Endothelial cell of umbilical vein (primary cell): ENCODE measurements around the gene PI4KA. TPM values are rescaled to one million over a fixed set of nuclear protein-coding genes. Genes with fewer than 3 reads are reported as not detected.

Experiments used
- BruUV-seq: library from RNA; stranded (reverse); fragments of 400-500 nt; replicated peaks from 2 replicates; lab custom pipeline; 2021; lab: Mats Ljungman, UMichigan
- CTCF ChIA-PET: fragments of 300-600, 350-600 bp; sonication (Branson Sonifier 250); formaldehyde crosslinking; loops from one replicate; lab custom pipeline; 2021; ENCODE audit warnings: antibody characterized with exemption, inconsistent platforms; lab: Charles Lee
- POLR2A ChIA-PET: fragments of 300-600, 350-600 bp; sonication (Branson Sonifier 250); formaldehyde crosslinking; loops from one replicate; lab custom pipeline; 2021; ENCODE audit warnings: antibody characterized with exemption, inconsistent platforms; lab: Charles Lee
- DNase-seq: peaks from one replicate; pipeline ENCODE4 v3.0.0-alpha.2; 2011; ENCODE audit warnings: low read depth, low spot score
- FAIRE-seq: peaks from 2 replicates; lab custom pipeline; 2011; peaks lifted over from hg19 to GRCh38; lab: Jason Lieb, UNC
- H2AFZ ChIP-seq: 2 replicates; pipeline ENCODE4 v1.6.0; 2012; ENCODE audit warnings: low read depth, low read length, control low read depth, inconsistent platforms
- H3K27ac ChIP-seq: 2 replicates; pipeline ENCODE4 v1.5.1; 2011; ENCODE audit warnings: low read depth, mild to moderate bottlenecking, control low read depth, low read length, moderate library complexity; ENCODE audit not compliant: insufficient read depth
- H3K27me3 ChIP-seq, 2 experiments: 2 replicates each; pipeline versions ENCODE4 v1.6.0 to v1.6.1; 2011; ENCODE audit warnings: low read length in 2 of 2, mixed read lengths in 1 of 2; ENCODE audit not compliant: control insufficient read depth in 2 of 2, insufficient read depth in 2 of 2
- H3K36me3 ChIP-seq, 2 experiments: 2 replicates in 1 of 2; 3 replicates in 1 of 2; pipeline ENCODE4 v1.5.1; 2011; ENCODE audit warnings: low read length in 2 of 2, mild to moderate bottlenecking in 1 of 2, moderate library complexity in 1 of 2; ENCODE audit not compliant: control insufficient read depth in 2 of 2, insufficient read depth in 2 of 2; ENCODE audit errors: extremely low read depth in 1 of 2
- H3K4me1 ChIP-seq: 3 replicates; pipeline ENCODE4 v1.5.1; 2011; ENCODE audit warnings: mild to moderate bottlenecking, low read length; ENCODE audit not compliant: control insufficient read depth, insufficient read depth; ENCODE audit errors: extremely low read depth
- H3K4me2 ChIP-seq: 2 replicates; pipeline ENCODE4 v1.6.1; 2011; ENCODE audit warnings: low read length, control low read depth, mixed read lengths; ENCODE audit not compliant: insufficient read depth
- H3K4me3 ChIP-seq, 3 experiments: fragments of 200-600 bp in 1 of 3; sonication (generic), shearing (Covaris generic) in 1 of 3; replicated peaks in 1 of 3; 2 replicates each; pipeline ENCODE4 v1.5.1; 2011 to 2016; ENCODE audit warnings: control low read depth in 3 of 3, low read length in 3 of 3, mild to moderate bottlenecking in 2 of 3, inconsistent platforms in 1 of 3, low read depth in 1 of 3, moderate library complexity in 1 of 3; ENCODE audit not compliant: insufficient read depth in 1 of 3
- H3K79me2 ChIP-seq: 2 replicates; pipeline ENCODE4 v1.6.0; 2012; ENCODE audit warnings: low read length, inconsistent platforms; ENCODE audit not compliant: control insufficient read depth, insufficient read depth
- H3K9ac ChIP-seq: replicated peaks from 2 replicates; pipeline ENCODE3; 2011; ENCODE audit warnings: low read length, control low read depth; ENCODE audit not compliant: insufficient read depth; ENCODE audit errors: extremely low read depth
- H3K9me1 ChIP-seq: replicated peaks from 3 replicates; pipeline ENCODE4 v1.6.0; 2011; ENCODE audit warnings: mild to moderate bottlenecking, low read length; ENCODE audit not compliant: control insufficient read depth, insufficient read depth; ENCODE audit errors: extremely low read depth
- H3K9me3 ChIP-seq: replicated peaks from 2 replicates; pipeline ENCODE4 v1.5.1; 2012; ENCODE audit warnings: low read length, inconsistent platforms; ENCODE audit not compliant: control insufficient read depth, insufficient read depth
- H4K20me1 ChIP-seq: replicated peaks from 2 replicates; pipeline ENCODE3; 2011; ENCODE audit warnings: mild to moderate bottlenecking, low read length; ENCODE audit not compliant: control insufficient read depth, insufficient read depth; ENCODE audit errors: extremely low read depth
- CTCF ChIP-seq, 2 donors: IDR thresholded peaks; 1 replicate in 1 of 2; 2 replicates in 1 of 2; pipeline ENCODE4 v1.5.1; 2011; ENCODE audit warnings: low read length in 2 of 2, mild to moderate bottlenecking in 2 of 2, moderate library complexity in 2 of 2, control low read depth in 1 of 2, inconsistent platforms in 1 of 2, low read depth in 1 of 2; ENCODE audit not compliant: insufficient read depth in 1 of 2; ENCODE audit errors: extremely low read depth in 1 of 2
- EZH2 ChIP-seq: IDR thresholded peaks from 2 replicates; pipeline ENCODE4 v1.6.1; 2012; ENCODE audit warnings: borderline replicate concordance, low read depth, mild to moderate bottlenecking, moderate library complexity, low read length, inconsistent platforms; ENCODE audit not compliant: severe bottlenecking
- FOS ChIP-seq: IDR thresholded peaks from 2 replicates; pipeline ENCODE4 v1.6.1; 2011; ENCODE audit warnings: mild to moderate bottlenecking, low read length, moderate library complexity, borderline replicate concordance; ENCODE audit not compliant: insufficient read depth
- GATA2 ChIP-seq: IDR thresholded peaks from 2 replicates; pipeline ENCODE4 v1.7.0; 2011; ENCODE audit warnings: low read depth, mild to moderate bottlenecking, moderate library complexity, mixed read lengths, low read length; ENCODE audit not compliant: insufficient read length, insufficient read depth
- JUN ChIP-seq: IDR thresholded peaks from 2 replicates; pipeline ENCODE4 v1.6.1; 2011; ENCODE audit warnings: borderline replicate concordance, low read depth; ENCODE audit not compliant: insufficient read length, insufficient read depth
- MYC ChIP-seq: IDR thresholded peaks from one replicate; pipeline ENCODE4 v1.6.1; 2011; ENCODE audit warnings: mild to moderate bottlenecking, low read depth, low read length
- POLR2A ChIP-seq: IDR thresholded peaks from 2 replicates; pipeline ENCODE4 v1.6.1; 2012; ENCODE audit warnings: low read depth, mild to moderate bottlenecking, control low read depth, low read length
- POLR2AphosphoS5 ChIP-seq: IDR thresholded peaks from 2 replicates; pipeline ENCODE4 v1.6.1; 2012; ENCODE audit warnings: low read depth, mild to moderate bottlenecking, control low read depth, low read length, moderate library complexity; ENCODE audit not compliant: insufficient read depth
- dilution Hi-C: fragments of 300-500 bp; cut with MboI; formaldehyde crosslinking; loops from one replicate; pipeline ENCODE4 v1.15.0; 2019; ENCODE audit warnings: low sequenced_read_pairs; ENCODE audit not compliant: extremely low pct_ligation_motif_present
- intact Hi-C: fragments of 100-400 bp; cut with micrococcal nuclease; formaldehyde crosslinking; loops from one replicate; pipeline ENCODE4 v1.10.0; 2022
- polyA plus RNA-seq, 4 experiments: library from polyadenylated mRNA; depleted of rRNA in 3 of 4; stranded (reverse) in 3 of 4; unstranded in 1 of 4; fragments of >200 nt; gene quantifications; 2 replicates each; pipeline versions ENCODE4 v1.2.1 to v1.2.3, GENCODE V29; 2011 to 2012; ENCODE audit warnings: missing spikeins in 1 of 4
- total RNA-seq: library from RNA; stranded (reverse); gene quantifications from 2 replicates; pipeline ENCODE4 v1.2.3, GENCODE V29; 2021
- TF ChIP-seq, protein P1 (sequence below): IDR thresholded peaks from 2 replicates; pipeline ENCODE4 v1.6.1; 2011; ENCODE audit not compliant: insufficient read depth, insufficient read length

PI4KA gene
- total and polyA plus RNA-seq, 2 donors (not counting 3 experiments of a cell fraction or from before 2014, with no cell fraction given): 28.9 to 56.4 TPM

DNA sequence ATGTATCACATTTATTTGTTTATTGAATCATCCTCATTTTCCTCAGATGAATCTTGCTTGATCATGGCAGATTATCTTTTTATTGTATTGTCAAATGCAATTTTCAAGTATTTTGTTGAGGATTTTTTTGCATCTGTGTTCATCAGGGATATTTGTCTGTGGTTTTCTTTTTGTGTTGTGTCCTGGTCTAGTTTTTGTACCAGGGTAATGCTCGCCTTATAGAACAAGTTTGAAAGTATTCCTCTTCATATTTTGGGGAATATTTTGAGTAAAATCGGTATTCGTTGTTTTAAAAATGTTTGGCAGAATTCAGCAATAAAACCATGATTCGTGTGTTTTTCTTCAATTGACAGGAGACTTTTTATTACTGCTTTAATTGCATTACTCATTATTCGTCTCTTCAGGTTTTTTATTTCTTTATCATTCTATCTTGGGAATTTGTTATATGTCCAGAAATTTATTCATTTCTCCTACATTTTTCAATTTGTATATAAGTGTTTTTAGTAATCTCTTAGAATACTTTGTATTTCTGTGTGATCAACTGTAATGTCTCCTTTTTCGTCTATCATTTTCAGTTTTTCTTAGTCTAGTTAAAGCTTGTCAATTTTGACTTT, 198.1 kb downstream of the PI4KA start:
- Histone ChIP-seq H3K79me2 (no peaks in the 10 kb centered on the region), H3K27me3 (peaks cover 3 to 28% of the 10 kb centered on the region in 2 experiments), H3K4me1 (no peaks in the 10 kb centered on the region), H3K9me1 (no peaks in the 10 kb centered on the region), H3K4me2 (no peak overlapping the region), H2AFZ (no peak overlapping the region), H4K20me1 (no peaks in the 10 kb centered on the region), H3K9me3 (no peaks in the 10 kb centered on the region), H3K36me3 (no peaks in the 10 kb centered on the region), H3K9ac (no peak overlapping the region), H3K4me3 (no peak overlapping the region), H3K27ac (no peak overlapping the region)
- CTCF ChIA-PET: interaction anchor here (0.5 kb wide), 1 partner anchor 66 kb away, joined by 3 read pairs; no protein-coding TSS in a partner anchor
- dilution Hi-C loops: no loop called here
- DNase-seq: no peak
- POLR2A ChIA-PET: no interaction called here
- FAIRE-seq: no peak
- BruUV-seq: no TSS peak
- intact Hi-C loops: no loop called here
- TF ChIP-seq FOS (no peak), MYC (no peak), GATA2 (no peak), CTCF (IDR thresholded peaks at IDR 0.05; ENCODE audit: extremely low read depth in 1 of 2, insufficient read depth in 1 of 2, low read depth in 1 of 2, low read length in 2 of 2) (no peak), POLR2AphosphoS5 (no peak), POLR2A (no peak), JUN (no peak), EZH2 (no peak)
- TF ChIP-seq, protein P1, sequence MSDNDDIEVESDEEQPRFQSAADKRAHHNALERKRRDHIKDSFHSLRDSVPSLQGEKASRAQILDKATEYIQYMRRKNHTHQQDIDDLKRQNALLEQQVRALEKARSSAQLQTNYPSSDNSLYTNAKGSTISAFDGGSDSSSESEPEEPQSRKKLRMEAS: no peak
